Activated T-cell treated with anti-CD3 and anti-CD28 coated beads for 1 hour (primary cell): ENCODE measurements around the gene TRNT1.

Experiments used
- DNase-seq: peaks from one replicate; pipeline ENCODE4 v3.0.0-alpha.2; 2020; ENCODE audit warnings: low read depth

Gene TRNT1

GRCh38 chr3:3178498-3179328 lies 52.0 kb downstream of the TRNT1 start:
- no peak for DNase-seq

GRCh38 chr3:3179407-3180094 lies 52.8 kb downstream of the TRNT1 start, which contains the start of gene CRBN:
CRBN (minus strand) TSS chr3:3179691; CDS start chr3:3179687, 4 bp downstream.
- peak; percentile 83 for DNase-seq

GRCh38 chr3:3180456-3180855 lies 53.7 kb downstream of the TRNT1 start:
- no peak for DNase-seq

- DNase-seq = no peak
Observed at GRCh38 chr3:3184876-3185275, 58.1 kb downstream of the TRNT1 start.

GRCh38 chr3:3189102-3189727 lies 62.5 kb downstream of the TRNT1 start:
- no peak for DNase-seq

GRCh38 chr3:3189961-3190360 lies 63.2 kb downstream of the TRNT1 start:
- no peak for DNase-seq

GRCh38 chr3:3191675-3192285 lies 65.0 kb downstream of the TRNT1 start:
- DNase-seq = no peak

GRCh38 chr3:3192286-3192675 lies 65.5 kb downstream of the TRNT1 start:
- DNase-seq = no peak

GRCh38 chr3:3194861-3195260 lies 68.1 kb downstream of the TRNT1 start:
- no peak for DNase-seq

- no peak for DNase-seq
Observed at GRCh38 chr3:3196148-3196861, 69.6 kb downstream of the TRNT1 start.
